Brain pericyte (primary cell): ENCODE measurements around the gene GARNL3.

Source experiments
- DNase-seq: peaks from one replicate; pipeline ENCODE4 v3.0.0-alpha.2; 2012; ENCODE audit warnings: low read depth, low spot score

Gene GARNL3

GRCh38 chr9:127264462-127265219, at the start of gene GARNL3:
Gene GARNL3 (plus strand): TSS chr9:127264774. CDS start chr9:127264878, 104 bp downstream.
- no peak for DNase-seq

GRCh38 chr9:127215268-127216209, 49.0 kb upstream of the GARNL3 start:
- no peak for DNase-seq

- DNase-seq = no peak
Observed at GRCh38 chr9:127216210-127216887, 48.2 kb upstream of the GARNL3 start.

GRCh38 chr9:127216888-127217217, 47.7 kb upstream of the GARNL3 start:
- no peak for DNase-seq

GRCh38 chr9:127218818-127219217, 45.8 kb upstream of the GARNL3 start:
- DNase-seq = no peak

GRCh38 chr9:127219520-127219919, 45.1 kb upstream of the GARNL3 start:
- no peak for DNase-seq

- DNase-seq = no peak
Observed at GRCh38 chr9:127221695-127222094, 42.9 kb upstream of the GARNL3 start.

- DNase-seq = no peak
Observed at GRCh38 chr9:127222388-127223095, 42.0 kb upstream of the GARNL3 start.

GRCh38 chr9:127223266-127223665, 41.3 kb upstream of the GARNL3 start:
- no peak for DNase-seq

- DNase-seq = no peak
Observed at GRCh38 chr9:127223810-127224177, 40.8 kb upstream of the GARNL3 start.

- peak; percentile 59 for DNase-seq
Observed at GRCh38 chr9:127224178-127224882, 40.2 kb upstream of the GARNL3 start.

GRCh38 chr9:127224883-127225739, 39.5 kb upstream of the GARNL3 start:
- no peak for DNase-seq

- DNase-seq = no peak
Observed at GRCh38 chr9:127225801-127226625, 38.6 kb upstream of the GARNL3 start.

GRCh38 chr9:127229691-127230417, 34.7 kb upstream of the GARNL3 start:
- DNase-seq = no peak

GRCh38 chr9:127231666-127232065, 32.9 kb upstream of the GARNL3 start:
- no peak for DNase-seq

GRCh38 chr9:127232833-127233549, 31.6 kb upstream of the GARNL3 start:
- DNase-seq = no peak

GRCh38 chr9:127233550-127233949, 31.0 kb upstream of the GARNL3 start:
- no peak for DNase-seq

- no peak for DNase-seq
Observed at GRCh38 chr9:127233989-127234388, 30.6 kb upstream of the GARNL3 start.
